OCI-LY3 (cell line): ENCODE results near the gene IDS.
"Not testable (repeated sequence)": the region's sequence is repeated elsewhere in the genome, so short reads cannot be mapped to it uniquely, and the experiment has no call there.

ENCODE experiments used
- H2AFZ ChIP-seq: fragments of 200-600, 300-600 bp; shearing (Covaris generic); 2 replicates; pipeline ENCODE4 v1.6.0; 2014; ENCODE audit warnings: antibody characterized with exemption, low read depth, low read length
- H3K27ac ChIP-seq: fragments of 200-600, 300-600 bp; sonication (generic); 2 replicates; pipeline ENCODE4 v1.5.1; 2014; ENCODE audit warnings: mild to moderate bottlenecking, low read length, moderate library complexity, mixed read lengths
- H3K27me3 ChIP-seq: fragments of 200-600, 300-600 bp; sonication (generic); 2 replicates; pipeline ENCODE4 v1.6.1; 2014; ENCODE audit warnings: low read depth, low read length, mixed read lengths
- H3K36me3 ChIP-seq: fragments of 200-600, 300-600 bp; sonication (generic); replicated peaks from 2 replicates; pipeline ENCODE3; 2014; ENCODE audit warnings: low read depth, low read length, mixed read lengths
- H3K4me1 ChIP-seq: fragments of 300-600, 200-600 bp; sonication (generic); 2 replicates; pipeline ENCODE4 v1.6.1; 2014; ENCODE audit warnings: low read length, mixed read lengths
- H3K4me2 ChIP-seq: fragments of 200-600, 300-600 bp; sonication (generic); 2 replicates; pipeline ENCODE4 v1.6.1; 2014; ENCODE audit warnings: low read length, mixed read lengths
- H3K4me3 ChIP-seq: fragments of 300-600, 200-600 bp; sonication (generic); 2 replicates; pipeline ENCODE4 v1.5.1; 2014; ENCODE audit warnings: antibody characterized with exemption, mild to moderate bottlenecking, low read length, moderate library complexity
- H3K79me2 ChIP-seq: fragments of 300-600, 200-600 bp; shearing (Covaris generic); 2 replicates; pipeline ENCODE4 v1.6.1; 2014; ENCODE audit warnings: mild to moderate bottlenecking, low read length, mixed read lengths
- H3K9ac ChIP-seq: fragments of 300-600, 200-600 bp; shearing (Covaris generic); 2 replicates; pipeline ENCODE4 v1.6.0; 2014; ENCODE audit warnings: mild to moderate bottlenecking, low read length, moderate library complexity
- H3K9me3 ChIP-seq: fragments of 200-600, 300-600 bp; shearing (Covaris generic); 2 replicates; pipeline ENCODE4 v1.6.1; 2014; ENCODE audit warnings: low read length, mixed read lengths; ENCODE audit not compliant: insufficient read depth
- H4K20me1 ChIP-seq: fragments of 200-600, 300-600 bp; sonication (generic); 2 replicates; pipeline ENCODE4 v1.6.1; 2016; ENCODE audit warnings: low read length, mixed read lengths; ENCODE audit not compliant: insufficient read depth
- CTCF ChIP-seq: fragments of 200-600, 300-600 bp; sonication (generic); IDR thresholded peaks from 2 replicates; pipeline ENCODE4 v1.5.1; 2014; ENCODE audit warnings: antibody characterized with exemption, low read length, low read depth
- EZH2phosphoT487 ChIP-seq: fragments of 200-600 bp; shearing (Covaris generic); IDR thresholded peaks from 2 replicates; pipeline ENCODE4 v1.6.1; 2018; ENCODE audit warnings: antibody characterized with exemption, mixed run types, low read depth

IDS gene

GRCh38 chrX:149522916-149523315, 17.8 kb upstream of the IDS start:
- H4K20me1 ChIP-seq, result no peaks in the 10 kb centered on the region
- no peak overlapping the region for H3K4me3 ChIP-seq
- peaks cover 23% of the 10 kb centered on the region for H3K4me1 ChIP-seq
- no peak overlapping the region for H3K27ac ChIP-seq
- no peaks in the 10 kb centered on the region for H3K79me2 ChIP-seq
- H3K9me3 ChIP-seq, result no peaks in the 10 kb centered on the region
- no peak overlapping the region for H2AFZ ChIP-seq
- H3K4me2 ChIP-seq, result no peak overlapping the region
- H3K36me3 ChIP-seq, result no peaks in the 10 kb centered on the region
- no peak for TF ChIP-seq EZH2phosphoT487
- no peak for TF ChIP-seq CTCF
- H3K9ac ChIP-seq, result no peak overlapping the region
- H3K27me3 ChIP-seq, result no peaks in the 10 kb centered on the region; the same call in 1 of the 2 replicates

GRCh38 chrX:149521438-149521837, 16.3 kb upstream of the IDS start:
- Histone ChIP-seq H4K20me1 (no peaks in the 10 kb centered on the region), H3K4me1 (peaks cover 20% of the 10 kb centered on the region), H3K79me2 (no peaks in the 10 kb centered on the region), H3K27ac (no peak overlapping the region), H3K9ac (no peak overlapping the region), H2AFZ (no peak overlapping the region), H3K4me3 (no peak overlapping the region), H3K27me3 (no peaks in the 10 kb centered on the region; the same call in 1 of the 2 replicates), H3K4me2 (no peak overlapping the region), H3K9me3 (no peaks in the 10 kb centered on the region), H3K36me3 (no peaks in the 10 kb centered on the region)
- TF ChIP-seq EZH2phosphoT487 (no peak), CTCF (no peak)

- not testable (repeated sequence) for H3K27me3 ChIP-seq, H3K9me3 ChIP-seq, H2AFZ ChIP-seq, H3K9ac ChIP-seq, H3K27ac ChIP-seq, H3K79me2 ChIP-seq, H3K4me3 ChIP-seq, H4K20me1 ChIP-seq, H3K36me3 ChIP-seq, H3K4me2 ChIP-seq
- peaks cover 20% of the 10 kb centered on the region for H3K4me1 ChIP-seq
These were observed 15.7 kb upstream of the IDS start for GRCh38 chrX:149520636-149521277.

GRCh38 chrX:149518236-149518635, 13.1 kb upstream of the IDS start:
- no peak overlapping the region for H3K27ac ChIP-seq
- no peaks in the 10 kb centered on the region for H3K9me3 ChIP-seq
- TF ChIP-seq EZH2phosphoT487 (no peak), CTCF (no peak)
- H3K4me3 ChIP-seq, result no peak overlapping the region
- no peaks in the 10 kb centered on the region; the same call in 1 of the 2 replicates for H3K27me3 ChIP-seq
- no peaks in the 10 kb centered on the region for H3K36me3 ChIP-seq
- H2AFZ ChIP-seq, result no peak overlapping the region
- no peaks in the 10 kb centered on the region for H4K20me1 ChIP-seq
- H3K79me2 ChIP-seq, result no peaks in the 10 kb centered on the region
- H3K4me2 ChIP-seq, result no peak overlapping the region
- no peak overlapping the region for H3K9ac ChIP-seq
- H3K4me1 ChIP-seq, result peaks cover 9% of the 10 kb centered on the region
